ENCODE results near the gene GLTP. TPM values are rescaled to one million over a fixed set of nuclear protein-coding genes. Genes with fewer than 3 reads are reported as not detected.

GLTP gene
- total RNA-seq, 1 experiment from 2014 or later, result 25.8 TPM

DNA sequence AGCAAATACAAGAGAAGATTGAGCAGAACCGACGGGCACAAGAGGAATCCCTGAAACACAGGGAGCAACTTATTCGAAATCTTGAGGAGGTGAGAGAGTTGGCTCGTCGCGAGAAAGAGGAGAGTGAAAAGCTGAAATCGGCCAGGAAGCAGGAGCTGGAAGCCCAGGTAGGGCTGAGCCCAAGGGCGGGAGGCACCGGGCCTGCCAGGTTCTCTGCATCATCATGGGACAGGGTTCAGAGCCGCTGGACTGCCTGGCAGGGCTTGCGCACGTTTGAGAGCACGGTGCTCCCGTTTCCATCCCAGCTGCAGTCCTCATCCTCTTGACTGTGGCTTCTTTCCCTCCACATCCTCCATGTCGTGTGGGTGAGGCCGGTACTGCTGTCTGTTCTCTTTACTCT is 34.1 kb upstream of the GLTP start:
- Mint-ChIP-seq H3K9me3 (no peaks in the 10 kb centered on the region), H3K4me1 (peaks cover 9% of the 10 kb centered on the region), H3K4me3 (no peak overlapping the region), H3K36me3 (peaks cover 24% of the 10 kb centered on the region), H3K27me3 (ENCODE audit: low read depth) (peaks cover 15% of the 10 kb centered on the region), H3K27ac (no peak overlapping the region)
- no peak for TF ChIP-seq MXD4 (CRISPR knock-in tag; IDR thresholded peaks at IDR 0.05; ENCODE audit: borderline replicate concordance)
- TF ChIP-seq EMX1 (CRISPR knock-in tag; IDR thresholded peaks at IDR 0.05), result no peak
- TF ChIP-seq HMGA2 (CRISPR knock-in tag; IDR thresholded peaks at IDR 0.05), result no peak
- TF ChIP-seq, protein P1, sequence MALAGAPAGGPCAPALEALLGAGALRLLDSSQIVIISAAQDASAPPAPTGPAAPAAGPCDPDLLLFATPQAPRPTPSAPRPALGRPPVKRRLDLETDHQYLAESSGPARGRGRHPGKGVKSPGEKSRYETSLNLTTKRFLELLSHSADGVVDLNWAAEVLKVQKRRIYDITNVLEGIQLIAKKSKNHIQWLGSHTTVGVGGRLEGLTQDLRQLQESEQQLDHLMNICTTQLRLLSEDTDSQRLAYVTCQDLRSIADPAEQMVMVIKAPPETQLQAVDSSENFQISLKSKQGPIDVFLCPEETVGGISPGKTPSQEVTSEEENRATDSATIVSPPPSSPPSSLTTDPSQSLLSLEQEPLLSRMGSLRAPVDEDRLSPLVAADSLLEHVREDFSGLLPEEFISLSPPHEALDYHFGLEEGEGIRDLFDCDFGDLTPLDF (CRISPR knock-in tag; IDR thresholded peaks at IDR 0.05), result no peak
- no peak for TF ChIP-seq TEAD1 (CRISPR knock-in tag; IDR thresholded peaks at IDR 0.05)
- no peak for TF ChIP-seq ZNF416 (CRISPR knock-in tag; IDR thresholded peaks at IDR 0.05)
- TF ChIP-seq, protein P2, sequence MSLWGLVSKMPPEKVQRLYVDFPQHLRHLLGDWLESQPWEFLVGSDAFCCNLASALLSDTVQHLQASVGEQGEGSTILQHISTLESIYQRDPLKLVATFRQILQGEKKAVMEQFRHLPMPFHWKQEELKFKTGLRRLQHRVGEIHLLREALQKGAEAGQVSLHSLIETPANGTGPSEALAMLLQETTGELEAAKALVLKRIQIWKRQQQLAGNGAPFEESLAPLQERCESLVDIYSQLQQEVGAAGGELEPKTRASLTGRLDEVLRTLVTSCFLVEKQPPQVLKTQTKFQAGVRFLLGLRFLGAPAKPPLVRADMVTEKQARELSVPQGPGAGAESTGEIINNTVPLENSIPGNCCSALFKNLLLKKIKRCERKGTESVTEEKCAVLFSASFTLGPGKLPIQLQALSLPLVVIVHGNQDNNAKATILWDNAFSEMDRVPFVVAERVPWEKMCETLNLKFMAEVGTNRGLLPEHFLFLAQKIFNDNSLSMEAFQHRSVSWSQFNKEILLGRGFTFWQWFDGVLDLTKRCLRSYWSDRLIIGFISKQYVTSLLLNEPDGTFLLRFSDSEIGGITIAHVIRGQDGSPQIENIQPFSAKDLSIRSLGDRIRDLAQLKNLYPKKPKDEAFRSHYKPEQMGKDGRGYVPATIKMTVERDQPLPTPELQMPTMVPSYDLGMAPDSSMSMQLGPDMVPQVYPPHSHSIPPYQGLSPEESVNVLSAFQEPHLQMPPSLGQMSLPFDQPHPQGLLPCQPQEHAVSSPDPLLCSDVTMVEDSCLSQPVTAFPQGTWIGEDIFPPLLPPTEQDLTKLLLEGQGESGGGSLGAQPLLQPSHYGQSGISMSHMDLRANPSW (CRISPR knock-in tag; conservative IDR thresholded peaks at IDR 0.05; ENCODE audit: low read depth), result no peak
- TF ChIP-seq NR3C1 (CRISPR knock-in tag; conservative IDR thresholded peaks at IDR 0.05; ENCODE audit: low read depth), result no peak
- TF ChIP-seq ZNF138 (CRISPR knock-in tag; conservative IDR thresholded peaks at IDR 0.05), result no peak
- TF ChIP-seq, protein P3, sequence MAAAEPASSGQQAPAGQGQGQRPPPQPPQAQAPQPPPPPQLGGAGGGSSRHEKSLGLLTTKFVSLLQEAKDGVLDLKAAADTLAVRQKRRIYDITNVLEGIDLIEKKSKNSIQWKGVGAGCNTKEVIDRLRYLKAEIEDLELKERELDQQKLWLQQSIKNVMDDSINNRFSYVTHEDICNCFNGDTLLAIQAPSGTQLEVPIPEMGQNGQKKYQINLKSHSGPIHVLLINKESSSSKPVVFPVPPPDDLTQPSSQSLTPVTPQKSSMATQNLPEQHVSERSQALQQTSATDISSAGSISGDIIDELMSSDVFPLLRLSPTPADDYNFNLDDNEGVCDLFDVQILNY (CRISPR knock-in tag; IDR thresholded peaks at IDR 0.05), result no peak
- TF ChIP-seq, protein P4, sequence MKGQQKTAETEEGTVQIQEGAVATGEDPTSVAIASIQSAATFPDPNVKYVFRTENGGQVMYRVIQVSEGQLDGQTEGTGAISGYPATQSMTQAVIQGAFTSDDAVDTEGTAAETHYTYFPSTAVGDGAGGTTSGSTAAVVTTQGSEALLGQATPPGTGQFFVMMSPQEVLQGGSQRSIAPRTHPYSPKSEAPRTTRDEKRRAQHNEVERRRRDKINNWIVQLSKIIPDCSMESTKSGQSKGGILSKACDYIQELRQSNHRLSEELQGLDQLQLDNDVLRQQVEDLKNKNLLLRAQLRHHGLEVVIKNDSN (CRISPR knock-in tag; IDR thresholded peaks at IDR 0.05), result no peak
- no peak for TF ChIP-seq ATF1 (CRISPR knock-in tag; IDR thresholded peaks at IDR 0.05)
- TF ChIP-seq ZNF219 (CRISPR knock-in tag; IDR thresholded peaks at IDR 0.05; ENCODE audit: borderline replicate concordance), result no peak
- TF ChIP-seq, protein P5, sequence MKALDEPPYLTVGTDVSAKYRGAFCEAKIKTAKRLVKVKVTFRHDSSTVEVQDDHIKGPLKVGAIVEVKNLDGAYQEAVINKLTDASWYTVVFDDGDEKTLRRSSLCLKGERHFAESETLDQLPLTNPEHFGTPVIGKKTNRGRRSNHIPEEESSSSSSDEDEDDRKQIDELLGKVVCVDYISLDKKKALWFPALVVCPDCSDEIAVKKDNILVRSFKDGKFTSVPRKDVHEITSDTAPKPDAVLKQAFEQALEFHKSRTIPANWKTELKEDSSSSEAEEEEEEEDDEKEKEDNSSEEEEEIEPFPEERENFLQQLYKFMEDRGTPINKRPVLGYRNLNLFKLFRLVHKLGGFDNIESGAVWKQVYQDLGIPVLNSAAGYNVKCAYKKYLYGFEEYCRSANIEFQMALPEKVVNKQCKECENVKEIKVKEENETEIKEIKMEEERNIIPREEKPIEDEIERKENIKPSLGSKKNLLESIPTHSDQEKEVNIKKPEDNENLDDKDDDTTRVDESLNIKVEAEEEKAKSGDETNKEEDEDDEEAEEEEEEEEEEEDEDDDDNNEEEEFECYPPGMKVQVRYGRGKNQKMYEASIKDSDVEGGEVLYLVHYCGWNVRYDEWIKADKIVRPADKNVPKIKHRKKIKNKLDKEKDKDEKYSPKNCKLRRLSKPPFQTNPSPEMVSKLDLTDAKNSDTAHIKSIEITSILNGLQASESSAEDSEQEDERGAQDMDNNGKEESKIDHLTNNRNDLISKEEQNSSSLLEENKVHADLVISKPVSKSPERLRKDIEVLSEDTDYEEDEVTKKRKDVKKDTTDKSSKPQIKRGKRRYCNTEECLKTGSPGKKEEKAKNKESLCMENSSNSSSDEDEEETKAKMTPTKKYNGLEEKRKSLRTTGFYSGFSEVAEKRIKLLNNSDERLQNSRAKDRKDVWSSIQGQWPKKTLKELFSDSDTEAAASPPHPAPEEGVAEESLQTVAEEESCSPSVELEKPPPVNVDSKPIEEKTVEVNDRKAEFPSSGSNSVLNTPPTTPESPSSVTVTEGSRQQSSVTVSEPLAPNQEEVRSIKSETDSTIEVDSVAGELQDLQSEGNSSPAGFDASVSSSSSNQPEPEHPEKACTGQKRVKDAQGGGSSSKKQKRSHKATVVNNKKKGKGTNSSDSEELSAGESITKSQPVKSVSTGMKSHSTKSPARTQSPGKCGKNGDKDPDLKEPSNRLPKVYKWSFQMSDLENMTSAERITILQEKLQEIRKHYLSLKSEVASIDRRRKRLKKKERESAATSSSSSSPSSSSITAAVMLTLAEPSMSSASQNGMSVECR (CRISPR knock-in tag; IDR thresholded peaks at IDR 0.05; ENCODE audit: borderline replicate concordance), result no peak
- no peak for TF ChIP-seq CREB1 (CRISPR knock-in tag; IDR thresholded peaks at IDR 0.05)
- no peak for ATAC-seq
- no peak for DNase-seq (ENCODE audit: low spot score)
- CTCF ChIA-PET, result interaction anchor here (1.0 to 2.7 kb wide), 4 partner anchors 13 to 69 kb away, joined by 3 to 11 read pairs (median 3); no protein-coding TSS in a partner anchor
- POLR2A ChIA-PET, result no interaction called here

DNA sequence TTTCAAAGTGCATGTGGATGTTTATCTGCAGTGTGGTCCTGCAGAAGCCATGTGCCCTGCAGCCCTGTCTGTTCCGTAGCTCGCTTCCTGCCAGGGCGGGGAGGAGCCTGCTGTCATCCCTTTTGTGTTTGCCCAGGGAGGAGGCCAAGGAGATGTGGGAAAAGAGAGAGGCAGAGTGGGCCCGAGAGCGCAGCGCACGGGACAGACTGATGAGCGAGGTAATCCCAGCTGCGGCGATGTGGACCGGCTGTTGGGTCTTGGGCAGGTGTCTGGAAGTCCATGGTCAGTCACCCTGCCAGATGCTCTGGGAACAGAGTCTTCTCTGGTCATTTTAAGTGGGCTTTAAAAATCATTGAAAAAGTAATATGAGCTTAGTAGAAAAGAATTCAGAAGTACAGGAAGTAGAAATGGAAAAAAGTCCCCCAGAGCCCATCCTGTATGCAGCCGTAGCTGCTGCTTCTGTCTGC is 32.5 kb upstream of the GLTP start:
- H3K27me3 Mint-ChIP-seq (ENCODE audit: low read depth), result peaks cover 31% of the 10 kb centered on the region
- no peak for ATAC-seq
- H3K36me3 Mint-ChIP-seq, result peaks cover 21% of the 10 kb centered on the region; the same call in 1 of the 2 replicates
- H3K4me3 Mint-ChIP-seq, result no peak overlapping the region
- CTCF ChIA-PET, result interaction anchor here (2.7 kb wide), 1 partner anchor 59 kb away, joined by 11 read pairs; no protein-coding TSS in a partner anchor
- H3K4me1 Mint-ChIP-seq, result peaks cover 13% of the 10 kb centered on the region
- H3K9me3 Mint-ChIP-seq, result no peaks in the 10 kb centered on the region
- H3K27ac Mint-ChIP-seq, result no peak overlapping the region
- DNase-seq (ENCODE audit: low spot score), result no peak
- POLR2A ChIA-PET, result interaction anchor here (0.5 kb wide), 1 partner anchor 51 kb away, joined by 6 read pairs; no protein-coding TSS in a partner anchor
- no peak for TF ChIP-seq NR2C2 (CRISPR knock-in tag; IDR thresholded peaks at IDR 0.05)
- no peak for TF ChIP-seq JUN (CRISPR knock-in tag; IDR thresholded peaks at IDR 0.05)
- TF ChIP-seq, protein P6, sequence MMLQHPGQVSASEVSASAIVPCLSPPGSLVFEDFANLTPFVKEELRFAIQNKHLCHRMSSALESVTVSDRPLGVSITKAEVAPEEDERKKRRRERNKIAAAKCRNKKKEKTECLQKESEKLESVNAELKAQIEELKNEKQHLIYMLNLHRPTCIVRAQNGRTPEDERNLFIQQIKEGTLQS (CRISPR knock-in tag; conservative IDR thresholded peaks at IDR 0.05), result no peak
- TF ChIP-seq SP1 (CRISPR knock-in tag; conservative IDR thresholded peaks at IDR 0.05), result no peak
- no peak for TF ChIP-seq CREM (CRISPR knock-in tag; IDR thresholded peaks at IDR 0.05)
- TF ChIP-seq CBFB (CRISPR knock-in tag; IDR thresholded peaks at IDR 0.05; ENCODE audit: low read depth), result no peak
- TF ChIP-seq GRHL2 (CRISPR knock-in tag; IDR thresholded peaks at IDR 0.05; ENCODE audit: insufficient replicate concordance, severe bottlenecking), result no peak
- no peak for TF ChIP-seq ATF1 (CRISPR knock-in tag; IDR thresholded peaks at IDR 0.05)
- TF ChIP-seq, protein P7, sequence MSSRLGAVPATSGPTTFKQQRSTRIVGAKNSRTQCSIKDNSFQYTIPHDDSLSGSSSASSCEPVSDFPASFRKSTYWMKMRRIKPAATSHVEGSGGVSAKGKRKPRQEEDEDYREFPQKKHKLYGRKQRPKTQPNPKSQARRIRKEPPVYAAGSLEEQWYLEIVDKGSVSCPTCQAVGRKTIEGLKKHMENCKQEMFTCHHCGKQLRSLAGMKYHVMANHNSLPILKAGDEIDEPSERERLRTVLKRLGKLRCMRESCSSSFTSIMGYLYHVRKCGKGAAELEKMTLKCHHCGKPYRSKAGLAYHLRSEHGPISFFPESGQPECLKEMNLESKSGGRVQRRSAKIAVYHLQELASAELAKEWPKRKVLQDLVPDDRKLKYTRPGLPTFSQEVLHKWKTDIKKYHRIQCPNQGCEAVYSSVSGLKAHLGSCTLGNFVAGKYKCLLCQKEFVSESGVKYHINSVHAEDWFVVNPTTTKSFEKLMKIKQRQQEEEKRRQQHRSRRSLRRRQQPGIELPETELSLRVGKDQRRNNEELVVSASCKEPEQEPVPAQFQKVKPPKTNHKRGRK (CRISPR knock-in tag; IDR thresholded peaks at IDR 0.05; ENCODE audit: borderline replicate concordance), result no peak
- no peak for TF ChIP-seq NR3C1 (CRISPR knock-in tag; conservative IDR thresholded peaks at IDR 0.05; ENCODE audit: low read depth)

Measured in WTC11 (cell line).